ENCODE results near the gene ANKRD66.
"Not testable (repeated sequence)": the region's sequence is repeated elsewhere in the genome, so short reads cannot be mapped to it uniquely, and the experiment has no call there.

ANKRD66 gene

GRCh38 chr6:46746696-46747095, at the start of gene ANKRD66:
ANKRD66 (plus strand) TSS chr6:46746933; CDS start chr6:46751949, 5,016 bp downstream.
- DNase-seq: no peak

DNA sequence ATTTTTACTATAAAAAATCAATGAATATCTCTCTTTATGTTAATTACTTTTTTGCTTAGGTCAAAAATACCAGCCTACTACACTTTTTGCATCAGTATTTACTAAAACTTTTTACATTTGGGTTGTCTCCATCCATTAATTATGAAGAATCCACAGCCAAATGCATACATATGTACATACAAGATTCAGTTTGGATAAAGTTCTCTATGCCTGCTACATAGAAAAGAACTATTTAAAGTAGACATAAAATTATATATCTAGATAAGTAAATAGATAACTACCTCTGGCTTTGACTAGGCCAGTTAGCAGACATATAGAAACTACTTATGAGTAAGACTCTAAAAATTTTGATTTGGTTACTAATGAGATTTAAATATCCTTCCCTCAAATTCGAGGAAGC, 46.8 kb upstream of the ANKRD66 start:
- no peak for DNase-seq

DNA sequence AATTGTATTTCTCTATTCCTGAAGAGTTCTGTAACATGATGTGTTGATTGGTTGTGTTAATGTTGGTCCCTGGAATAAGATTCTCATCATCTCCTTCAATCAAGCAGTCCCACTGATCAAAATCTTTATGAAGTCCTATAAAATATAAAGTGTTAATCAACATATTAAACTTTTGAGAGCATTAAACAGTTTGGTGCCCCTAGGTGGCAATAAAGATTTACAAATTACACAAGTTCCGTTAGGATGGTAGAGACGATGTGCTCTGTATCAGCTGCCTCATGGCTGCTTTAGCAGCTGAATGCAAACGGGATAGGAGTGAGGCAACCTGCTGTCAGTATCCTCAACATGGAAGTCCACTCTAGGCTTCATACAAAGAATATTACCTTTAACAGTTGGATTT, 42.2 kb upstream of the ANKRD66 start:
- no peak for DNase-seq

DNA sequence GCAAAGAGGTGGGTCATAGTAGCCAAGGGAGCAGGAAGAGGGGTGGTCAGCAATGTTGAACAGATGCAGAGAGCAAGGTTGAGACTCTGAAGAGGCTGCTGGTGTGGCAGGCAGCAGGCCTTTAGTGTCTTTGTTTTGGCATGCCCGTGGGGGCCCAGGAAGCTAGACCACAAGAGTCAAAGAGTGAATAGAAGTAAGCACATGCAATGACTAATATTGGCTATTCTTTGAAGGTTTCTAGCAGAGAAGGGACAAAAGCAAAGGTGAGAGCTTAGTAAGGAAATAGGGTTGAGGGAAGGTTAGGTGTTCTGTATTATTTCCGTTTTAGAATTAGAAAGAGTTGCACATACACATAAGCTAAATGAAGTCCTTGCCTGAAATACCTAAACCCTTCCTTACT, 40.3 kb upstream of the ANKRD66 start:
- DNase-seq: peak; percentile 5

GRCh38 chr6:46711491-46711890, 35.2 kb upstream of the ANKRD66 start:
- DNase-seq: no peak

DNA sequence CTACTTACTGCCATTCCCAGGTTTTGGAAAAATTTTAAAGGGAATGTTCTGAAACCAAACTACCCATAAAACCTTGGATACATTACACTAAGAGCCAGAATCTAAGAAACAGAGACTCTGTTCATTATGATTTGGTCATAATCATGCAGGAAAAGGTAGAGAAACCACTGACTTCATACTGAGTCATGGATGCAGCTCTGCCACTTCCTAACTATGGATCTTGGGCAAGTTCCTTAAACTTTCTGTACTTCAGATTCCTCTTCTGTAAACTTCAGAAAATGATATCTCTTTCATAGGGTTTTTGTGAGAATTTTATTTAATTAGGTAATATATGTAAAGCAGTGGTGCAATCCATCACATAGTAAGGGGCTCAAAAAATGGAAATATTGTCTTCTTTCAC, 31.6 kb upstream of the ANKRD66 start:
- no peak for DNase-seq

DNA sequence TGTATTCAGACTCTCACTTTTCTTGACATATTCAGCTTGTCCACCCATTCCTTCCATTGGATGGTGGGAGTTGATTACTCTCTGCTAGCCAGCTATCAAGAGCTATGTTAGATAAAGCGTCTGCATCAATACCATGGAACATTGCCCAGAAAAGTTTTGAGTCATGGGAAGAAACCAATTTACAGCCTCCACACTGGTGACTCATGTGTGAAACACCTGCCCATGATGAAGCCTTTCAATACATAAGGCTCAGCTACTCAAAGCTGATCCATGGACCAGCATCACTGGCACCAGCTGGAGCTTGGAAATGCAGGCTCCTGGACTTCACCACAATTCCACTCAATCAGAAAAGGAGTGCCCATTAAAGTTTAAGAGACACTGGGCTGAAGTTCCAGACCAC, 27.6 kb upstream of the ANKRD66 start:
- no peak for DNase-seq

DNA sequence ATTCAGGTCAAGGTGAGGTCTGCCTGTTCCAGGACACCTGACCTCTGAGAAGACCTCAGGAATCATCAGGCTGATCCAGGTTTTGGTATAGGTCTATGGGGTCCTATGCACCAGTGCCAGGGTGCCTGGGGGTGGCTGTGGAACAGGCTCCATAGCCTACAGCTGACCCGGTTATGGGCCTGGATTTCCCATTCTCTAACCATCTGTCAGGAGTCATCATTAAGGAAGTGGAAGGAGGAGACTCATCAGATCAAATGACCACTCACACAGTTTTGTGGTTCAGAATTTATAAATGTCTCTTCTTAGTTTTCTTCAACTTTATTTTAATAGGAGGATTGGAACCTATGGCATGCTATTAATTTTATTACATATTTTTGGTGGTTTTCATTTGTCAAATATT, 26.3 kb upstream of the ANKRD66 start:
- DNase-seq: no peak

DNA sequence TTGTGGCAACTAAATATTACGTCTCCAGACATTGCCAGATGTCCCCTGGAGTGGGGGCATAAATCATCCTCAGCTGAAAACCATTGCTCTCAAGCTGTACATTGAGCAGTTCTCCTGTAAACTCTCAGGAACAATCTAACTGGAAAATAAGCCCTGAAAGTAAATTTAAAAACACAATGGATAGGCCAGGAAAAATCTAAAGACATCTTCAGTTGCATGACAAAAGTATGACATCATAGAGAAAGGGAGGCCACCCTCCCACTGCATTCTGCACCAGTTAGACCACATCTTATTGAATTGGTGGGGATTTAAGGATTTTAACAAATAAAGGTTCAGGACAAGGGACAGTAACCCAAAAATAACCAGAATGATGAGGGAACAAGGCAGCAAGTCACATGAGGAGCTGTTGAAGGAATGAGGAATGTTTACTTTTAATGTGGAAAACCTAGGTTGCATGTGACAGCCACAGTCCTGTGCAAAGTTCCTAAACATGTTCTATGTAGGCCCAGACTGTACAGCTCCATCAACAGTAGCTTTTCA, 16.9 kb upstream of the ANKRD66 start:
- no peak for DNase-seq

DNA sequence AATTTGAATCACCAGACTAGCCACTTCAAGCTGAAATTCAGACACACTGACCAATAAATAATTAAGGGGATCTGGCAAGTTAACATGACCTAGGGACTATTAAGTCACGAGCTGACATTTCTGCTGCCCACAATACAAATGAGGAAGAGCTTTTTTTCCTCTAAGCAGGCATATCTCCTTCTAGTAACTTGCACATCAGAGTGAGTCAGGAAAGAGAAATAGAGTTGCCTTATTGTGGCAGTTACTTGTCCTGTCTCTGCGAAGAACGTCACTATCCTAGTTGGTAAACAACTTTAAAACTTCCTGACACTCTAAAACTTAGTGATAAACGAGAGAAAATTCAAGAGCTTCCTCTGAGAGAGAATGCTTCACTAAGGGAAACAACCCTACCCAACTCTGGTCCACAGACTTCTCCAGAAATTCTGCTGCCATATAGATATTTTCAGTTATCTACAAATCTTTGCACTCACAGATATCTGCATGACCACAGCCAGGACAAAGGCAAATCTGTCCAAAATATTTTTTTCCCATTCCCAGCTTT, 15.7 kb upstream of the ANKRD66 start:
- no peak for DNase-seq

DNA sequence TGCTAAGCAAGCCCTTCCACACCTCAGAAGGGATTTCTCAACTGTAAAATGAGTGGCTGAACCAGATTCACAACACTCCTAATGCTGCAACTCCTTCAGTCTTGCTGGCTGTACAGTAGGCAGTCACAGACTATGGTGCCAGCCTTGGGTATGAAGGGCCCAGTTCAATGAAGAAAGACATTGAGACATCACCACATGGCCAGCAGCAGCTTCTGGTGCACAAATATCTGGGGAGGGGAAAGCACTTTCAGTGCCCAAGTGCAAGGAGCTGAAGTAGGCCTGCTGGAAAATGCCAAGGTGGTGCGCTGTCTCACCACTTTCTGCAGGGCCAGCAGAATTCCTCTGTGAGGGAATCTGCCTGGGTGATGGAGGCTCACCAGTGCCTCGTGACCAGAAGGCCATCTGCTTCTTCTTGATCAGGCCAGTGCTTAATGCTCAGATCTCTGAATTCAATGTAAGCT, 13.4 kb upstream of the ANKRD66 start:
- no peak for DNase-seq

GRCh38 chr6:46734867-46735719, 11.6 kb upstream of the ANKRD66 start, which contains the start of gene PLA2G7:
PLA2G7 (minus strand) TSS chr6:46735375; CDS start chr6:46722891, 12,484 bp downstream.
- DNase-seq: no peak

DNA sequence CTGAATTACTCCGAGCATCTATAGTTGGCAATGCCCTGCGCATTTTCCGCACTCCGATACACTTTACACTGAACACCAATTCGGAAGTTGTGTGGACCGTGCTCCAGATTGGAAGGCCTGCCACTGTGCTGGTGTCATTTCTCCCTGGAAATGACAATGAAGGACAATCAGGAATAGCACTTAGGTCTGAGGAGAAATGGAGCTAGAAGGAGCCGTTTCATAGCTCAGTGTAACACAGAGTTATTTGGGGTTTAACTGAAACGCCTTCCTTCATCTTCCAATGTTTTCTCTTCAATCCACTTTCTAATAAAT, 11.1 kb upstream of the ANKRD66 start:
- no peak for DNase-seq

DNA sequence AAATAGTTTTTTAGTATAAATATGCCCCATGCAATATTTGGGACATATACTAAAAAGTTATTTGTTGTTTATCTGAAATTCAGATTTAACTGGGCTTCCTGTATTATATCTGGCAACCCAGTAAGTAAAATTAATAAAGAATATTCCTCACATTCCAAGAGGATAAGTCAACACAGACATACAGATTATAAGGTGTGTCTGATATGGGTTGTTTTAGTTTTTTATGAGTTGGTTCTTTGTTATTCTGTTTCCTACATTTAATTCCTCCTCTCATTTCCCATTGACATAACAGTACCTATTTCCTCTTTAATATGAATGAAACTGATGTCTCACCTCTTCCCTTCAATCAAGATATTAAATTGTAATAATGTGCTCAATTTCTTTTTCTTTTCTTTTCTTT, 9.8 kb upstream of the ANKRD66 start:
- no peak for DNase-seq

GRCh38 chr6:46741482-46741881, 5.3 kb upstream of the ANKRD66 start:
- DNase-seq: no peak

- DNase-seq: no peak
Measured at GRCh38 chr6:46741910-46742309, 4.8 kb upstream of the ANKRD66 start.

DNA sequence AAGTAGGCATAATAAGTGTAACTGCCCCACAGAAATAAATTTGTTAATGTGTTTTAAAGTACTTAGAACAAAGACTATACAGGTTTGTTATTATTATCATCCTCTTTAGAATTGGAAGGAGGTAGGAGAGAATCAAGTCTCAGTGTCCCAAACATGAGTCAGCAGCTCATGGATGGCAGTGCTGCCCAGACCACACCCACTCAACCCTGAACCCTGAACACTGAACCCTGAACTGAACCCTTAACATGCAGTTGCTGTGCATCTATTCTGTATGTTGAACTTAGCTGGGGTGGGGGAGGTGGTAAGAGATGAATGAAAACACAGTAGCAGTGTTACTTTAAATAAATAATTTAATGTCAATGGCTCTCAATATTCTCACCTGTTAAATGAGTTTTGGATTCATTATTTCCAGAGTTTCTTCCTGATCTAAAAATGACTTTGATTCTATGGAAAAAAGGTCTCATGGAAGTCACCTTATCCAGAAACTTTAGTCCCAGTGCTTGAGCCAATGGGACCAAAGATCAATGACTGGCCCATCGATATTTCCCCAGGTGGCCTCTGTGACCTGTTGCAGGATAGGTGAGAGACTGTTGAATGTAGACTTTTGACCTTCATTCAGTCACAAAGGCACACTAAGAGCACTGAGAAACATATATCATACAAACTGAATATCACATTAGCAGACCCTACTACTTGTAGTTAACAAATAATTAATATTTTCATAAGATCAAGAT, 3.1 kb upstream of the ANKRD66 start:
- no peak for DNase-seq

DNA sequence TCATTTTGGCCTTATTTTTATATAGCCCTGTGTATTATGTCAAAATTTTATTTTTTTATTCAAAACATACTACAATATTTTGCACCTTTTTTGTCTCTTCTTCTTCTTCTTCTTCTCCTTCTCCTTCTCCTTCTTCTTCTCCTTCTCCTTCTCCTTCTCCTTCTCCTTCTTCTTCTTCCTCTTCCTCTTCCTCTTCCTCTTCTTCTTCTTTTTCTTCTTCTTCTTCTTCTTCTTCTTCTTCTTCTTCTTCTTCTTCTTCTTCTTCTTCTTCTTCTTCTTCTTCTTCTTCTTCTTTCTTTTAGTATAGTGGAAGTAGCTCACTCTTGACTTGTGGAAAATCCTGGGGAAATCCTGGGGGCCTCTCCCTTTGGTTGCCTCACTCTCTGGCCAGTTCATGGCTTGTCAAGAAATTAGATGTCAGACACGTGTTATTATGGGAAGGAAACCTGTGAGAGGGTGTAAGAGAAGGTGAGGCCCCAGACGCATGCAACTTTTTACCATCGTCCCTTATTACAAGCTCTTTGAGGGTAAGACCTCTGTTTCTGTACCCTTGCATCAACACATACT, 2.5 kb upstream of the ANKRD66 start:
- DNase-seq: not testable (repeated sequence)

- no peak for DNase-seq
Measured at GRCh38 chr6:46745973-46746372, 760 bp upstream of the ANKRD66 start.

GRCh38 chr6:46748940-46749503, 2.3 kb downstream of the ANKRD66 start:
- DNase-seq: no peak

GRCh38 chr6:46749731-46750130, 3.0 kb downstream of the ANKRD66 start:
- no peak for DNase-seq

DNA sequence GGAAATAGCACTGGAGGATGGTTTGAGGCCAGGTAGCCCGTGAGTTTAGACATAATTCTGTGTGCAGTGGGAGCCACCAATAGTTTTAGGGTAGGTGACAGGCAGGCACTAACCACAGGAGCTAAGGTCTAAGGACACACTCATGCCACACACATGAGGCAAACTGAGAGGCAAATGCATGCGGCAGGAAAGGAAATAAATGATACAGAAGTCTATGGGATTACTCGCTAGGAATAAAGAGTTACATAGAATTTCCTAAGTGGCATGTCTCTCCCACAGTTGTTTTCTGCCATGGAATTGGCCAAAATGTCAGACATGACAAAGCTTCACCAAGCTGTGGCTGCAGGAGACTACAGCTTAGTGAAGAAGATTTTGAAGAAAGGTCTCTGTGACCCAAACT, 4.9 kb downstream of the ANKRD66 start:
- DNase-seq: no peak

DNA sequence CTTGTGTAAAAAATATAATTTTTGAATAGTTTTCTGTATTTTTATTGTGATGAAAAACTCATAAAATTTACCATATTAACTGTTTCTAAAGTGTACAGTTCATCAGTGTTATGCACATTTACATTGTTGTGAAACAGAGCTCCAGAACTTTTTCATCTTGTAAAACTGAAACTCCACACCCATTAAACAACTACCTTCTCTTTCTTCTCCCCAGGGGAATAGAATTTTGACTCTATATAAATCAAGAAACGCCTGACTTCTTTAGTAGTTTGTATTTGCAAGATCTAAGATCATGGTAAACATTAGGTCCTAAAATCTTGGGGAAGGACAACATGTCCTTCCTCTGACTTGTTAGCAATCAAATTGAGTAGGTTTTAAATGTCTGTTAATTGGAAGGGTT, 9.1 kb downstream of the ANKRD66 start:
- DNase-seq: no peak

Data from activated CD4-positive, alpha-beta T cell treated with anti-CD3 and anti-CD28 coated beads for 48 hours (primary cell).